GM18517 (cell line): ENCODE measurements around the gene PPWD1.
A peak's percentile ranks its signal among the peaks of the same experiment; 100 is the strongest.
"Not testable (repeated sequence)": the region's sequence is repeated elsewhere in the genome, so short reads cannot be mapped to it uniquely, and the experiment has no call there.

Experiments used
- ATAC-seq: cut with Tn5 transposase; IDR thresholded peaks from one replicate; pipeline ENCODE4 v1.9.1; 2021; ENCODE audit warnings: mild to moderate bottlenecking, moderate library complexity; ENCODE audit not compliant: unreplicated experiment

PPWD1 gene

DNA sequence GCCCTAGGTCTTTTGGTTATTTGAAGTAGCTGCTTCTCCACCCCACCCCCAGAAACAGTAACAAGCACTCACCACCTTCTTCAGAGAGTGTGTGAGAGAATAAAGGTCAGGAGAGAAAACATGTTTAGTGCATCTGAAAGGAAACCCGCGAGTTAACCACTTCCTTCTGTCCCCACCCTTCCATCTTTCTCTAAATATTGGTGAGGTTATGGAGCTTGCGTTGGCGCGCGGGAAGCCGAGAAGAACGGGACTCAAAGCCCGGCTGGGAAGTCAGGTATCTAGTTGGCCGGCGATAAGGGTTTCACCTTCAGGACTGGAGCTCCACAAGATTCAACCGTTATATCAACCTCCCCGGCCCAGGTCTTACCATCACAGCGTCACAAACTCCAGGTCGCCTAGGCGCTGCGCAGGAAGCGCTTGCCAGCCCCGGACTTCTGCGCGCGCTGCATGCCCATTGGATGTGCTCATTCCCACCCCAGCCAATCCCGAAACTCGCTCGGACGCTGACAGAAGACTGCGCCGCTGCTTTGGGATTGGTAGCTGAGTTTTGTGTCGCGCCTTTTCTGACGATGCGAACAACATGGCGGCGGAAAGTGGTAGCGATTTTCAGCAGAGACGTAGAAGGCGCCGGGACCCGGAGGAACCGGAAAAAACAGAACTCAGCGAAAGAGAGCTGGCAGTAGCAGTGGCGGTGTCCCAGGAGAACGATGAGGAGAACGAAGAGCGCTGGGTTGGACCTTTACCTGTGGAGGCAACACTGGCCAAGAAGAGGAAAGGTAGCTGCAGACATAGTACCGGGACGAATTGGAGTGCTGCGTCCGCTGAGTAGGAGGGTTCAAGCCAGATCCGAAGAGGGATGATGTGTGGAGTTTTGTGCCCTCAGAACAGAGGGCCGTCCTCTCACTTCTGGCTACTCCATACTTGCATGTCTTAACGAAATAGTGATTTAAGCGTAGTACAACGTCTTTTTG lies at the start of gene PPWD1, which contains the start of gene CENPK:
Gene PPWD1, plus strand, starts transcription at position 566 of the 971 bp plus-strand sequence. Its CDS starts 15 bp downstream, at position 581.
Gene CENPK, minus strand, starts transcription at position 438 of the 971 bp plus-strand sequence. CDS start 8,261 bp downstream, outside the sequence.
- ATAC-seq: peak; percentile 98

DNA sequence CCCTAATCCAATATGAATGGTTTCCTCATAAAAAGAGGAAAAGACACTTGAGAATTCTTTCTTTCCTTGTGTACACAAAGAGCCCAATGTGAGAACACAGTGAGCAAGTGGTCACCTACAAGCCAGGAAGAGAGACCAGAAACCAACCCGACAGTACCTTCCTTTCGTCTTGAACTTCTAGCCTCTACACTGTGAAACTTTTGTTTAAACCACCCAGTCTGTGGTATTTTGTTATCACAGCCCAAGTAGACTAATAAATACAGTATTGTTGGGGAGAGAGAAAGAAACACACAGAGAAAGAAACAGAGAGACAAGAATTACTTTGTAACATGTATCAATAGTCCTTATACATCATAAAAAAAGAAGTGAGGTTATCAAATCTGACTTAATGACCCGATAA lies 37.4 kb upstream of the PPWD1 start:
- ATAC-seq: no peak

- ATAC-seq: no peak
Observed at GRCh38 chr5:65530904-65531303, 32.2 kb upstream of the PPWD1 start.

DNA sequence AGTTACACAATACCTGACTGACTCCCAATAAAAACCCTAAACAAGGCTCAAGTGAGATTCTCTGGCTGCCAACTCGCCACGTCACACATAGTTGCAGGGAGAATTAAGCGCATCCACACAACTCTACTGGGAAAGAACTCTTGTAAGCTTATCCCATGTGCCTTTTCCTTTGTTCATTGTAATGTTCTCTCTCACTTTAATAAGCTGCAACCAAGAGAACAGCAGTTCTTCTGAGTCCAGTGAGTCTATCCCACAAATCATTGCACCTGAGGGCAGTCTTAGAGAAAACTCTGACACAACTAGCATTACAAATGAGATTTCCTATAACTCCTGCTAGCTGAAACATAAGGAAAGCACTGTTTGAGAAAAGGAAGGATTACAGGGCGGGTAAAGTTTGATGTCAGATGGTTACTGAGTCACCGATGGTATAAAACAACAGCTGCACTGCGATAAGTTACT lies 27.5 kb upstream of the PPWD1 start:
- ATAC-seq: no peak

GRCh38 chr5:65539827-65540226 lies 23.3 kb upstream of the PPWD1 start:
- no peak for ATAC-seq

GRCh38 chr5:65544473-65544872 lies 18.6 kb upstream of the PPWD1 start:
- no peak for ATAC-seq

DNA sequence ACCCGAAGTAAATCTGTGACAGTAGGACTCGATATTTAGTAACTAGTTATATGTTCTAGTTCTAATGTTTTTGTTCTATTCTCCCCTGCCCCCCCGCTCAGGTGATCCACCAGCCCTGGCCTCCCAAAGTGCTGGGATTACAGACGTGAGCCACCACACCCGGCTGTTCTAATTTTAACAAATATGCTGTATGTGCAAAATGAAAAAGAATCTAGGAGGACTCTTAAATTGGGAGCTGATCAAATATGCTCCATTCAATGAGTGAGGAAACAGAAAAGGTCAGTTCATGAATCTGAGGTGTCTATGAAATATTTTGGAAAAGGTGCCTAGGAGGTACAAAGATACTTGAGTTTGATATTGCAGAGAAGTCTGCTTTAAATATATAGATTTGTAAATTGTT lies 17.0 kb upstream of the PPWD1 start:
- ATAC-seq: no peak

DNA sequence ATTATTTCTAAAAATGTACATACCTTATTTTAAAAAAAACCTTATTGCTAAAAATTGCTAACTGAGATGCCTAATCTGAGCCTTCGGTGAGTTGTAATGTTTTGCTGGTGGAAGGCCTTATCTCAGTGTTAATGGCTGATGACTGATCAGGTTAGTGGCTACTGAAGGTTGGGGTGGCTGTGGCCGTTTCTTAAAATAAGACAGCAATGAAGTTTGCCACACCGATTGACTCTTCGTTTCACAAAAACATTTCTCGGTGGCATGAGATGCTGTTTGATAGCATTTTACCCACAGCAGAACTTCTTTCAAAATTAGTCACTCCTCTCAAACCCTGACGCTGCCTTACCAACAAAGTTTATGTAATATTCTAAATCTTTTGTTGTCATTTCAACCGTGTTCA lies 14.8 kb upstream of the PPWD1 start:
- ATAC-seq: no peak

GRCh38 chr5:65553941-65554340 lies 9.2 kb upstream of the PPWD1 start:
- ATAC-seq: no peak

DNA sequence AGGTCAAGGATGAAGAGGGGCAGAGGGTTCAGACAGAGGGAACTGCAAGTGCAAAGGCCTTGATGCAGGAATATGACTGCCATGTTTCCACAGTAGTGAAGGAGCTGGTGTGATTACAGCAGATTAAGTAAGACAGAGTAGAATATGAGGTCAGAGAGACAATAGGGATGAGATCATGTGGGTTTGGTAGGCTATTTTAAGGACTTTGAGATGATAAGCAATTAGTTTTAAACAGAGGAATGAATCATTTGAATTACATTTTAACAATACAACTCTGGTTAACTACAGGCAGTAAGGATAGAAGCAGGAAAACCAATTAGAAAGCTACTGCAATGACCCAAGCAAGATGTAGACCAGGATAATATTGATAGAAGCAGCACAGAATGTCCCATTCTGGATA lies 7.8 kb upstream of the PPWD1 start:
- no peak for ATAC-seq

DNA sequence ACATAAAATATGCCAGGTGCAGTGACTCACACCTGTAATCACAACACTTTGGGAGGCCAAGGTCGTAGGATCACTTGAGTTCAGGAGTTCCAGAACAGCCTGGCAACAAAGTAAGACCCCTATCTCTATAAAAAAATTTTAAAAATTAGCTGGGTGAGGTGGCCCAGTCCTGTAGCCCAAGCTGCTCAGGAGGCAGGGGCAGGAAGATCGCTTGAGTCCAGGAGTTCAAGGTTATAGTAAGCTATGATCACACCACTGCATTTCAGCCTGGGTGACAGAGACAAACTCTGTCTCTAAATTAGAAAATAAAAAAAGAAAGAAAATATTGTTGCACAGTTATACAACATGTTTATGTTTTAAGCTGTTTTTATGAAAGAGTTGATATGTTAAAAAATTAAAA lies 6.9 kb upstream of the PPWD1 start:
- no peak for ATAC-seq

GRCh38 chr5:65556718-65557117 lies 6.4 kb upstream of the PPWD1 start:
- no peak for ATAC-seq

DNA sequence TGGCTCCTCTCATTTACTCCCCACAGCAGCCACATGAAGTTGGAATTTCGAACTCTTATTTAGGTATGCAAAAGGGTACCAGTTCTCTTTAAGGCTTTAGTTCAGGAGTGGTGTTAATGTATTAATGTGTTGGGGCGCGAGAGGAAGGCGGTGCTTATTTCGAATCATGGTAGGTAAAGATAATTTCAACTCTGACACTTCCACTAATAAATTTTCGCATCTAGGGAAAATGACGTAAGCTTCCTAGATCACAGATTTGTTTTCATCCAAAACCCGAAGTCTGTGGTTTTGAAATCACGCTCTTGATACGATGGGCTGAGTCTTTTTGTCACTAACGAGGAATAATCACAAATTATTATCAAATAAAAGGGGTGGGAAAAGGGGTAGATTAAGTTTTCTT lies 681 bp downstream of the PPWD1 start:
- ATAC-seq: no peak

DNA sequence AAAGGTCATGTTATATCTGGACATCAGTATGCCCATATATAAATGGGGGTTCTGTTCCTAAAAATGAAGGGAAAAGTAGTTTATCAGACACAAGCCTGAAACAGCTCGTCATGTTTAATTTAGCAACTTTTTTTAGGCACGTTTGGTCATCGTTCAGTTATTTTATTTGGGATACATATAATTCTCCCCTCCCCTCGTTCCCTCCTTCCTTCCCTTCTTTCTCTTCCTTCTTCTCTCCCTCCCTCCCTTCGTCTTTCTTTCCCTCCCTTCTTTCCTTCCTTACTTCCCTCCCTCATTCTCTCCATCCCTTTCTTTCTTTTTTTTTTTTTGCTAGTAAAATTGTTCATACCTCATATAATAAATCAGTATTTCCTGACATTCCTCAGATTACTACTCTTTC lies 3.4 kb downstream of the PPWD1 start:
- no peak for ATAC-seq

DNA sequence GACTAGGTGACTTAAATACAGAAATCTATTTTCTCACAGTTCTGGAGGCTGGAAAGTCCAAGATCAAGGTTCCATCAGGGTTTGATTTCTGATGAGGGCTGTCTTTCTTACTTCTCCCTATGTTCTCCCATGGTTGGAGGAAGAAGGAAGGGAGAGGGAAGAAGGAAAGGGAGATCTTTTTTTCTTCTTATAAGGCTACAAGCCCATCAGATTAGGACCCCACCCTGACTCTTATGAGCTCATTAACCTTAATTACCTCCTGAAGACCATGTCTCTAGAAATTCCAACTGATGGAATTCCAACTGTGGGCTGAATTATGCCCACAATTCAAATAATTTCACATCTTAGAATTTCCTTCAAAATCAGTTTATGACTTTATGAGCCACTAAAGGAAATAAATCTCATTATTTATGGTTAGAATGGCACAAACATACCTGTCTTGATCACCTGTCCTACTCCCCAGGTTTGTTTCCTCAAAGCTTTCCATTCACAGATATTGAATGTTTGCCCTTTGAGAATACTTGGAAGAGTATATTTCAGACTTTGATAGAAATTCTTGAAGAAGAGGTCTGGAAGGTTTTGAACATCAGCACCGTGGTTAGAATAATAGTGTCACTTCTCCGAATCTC lies 7.6 kb downstream of the PPWD1 start:
- no peak for ATAC-seq

DNA sequence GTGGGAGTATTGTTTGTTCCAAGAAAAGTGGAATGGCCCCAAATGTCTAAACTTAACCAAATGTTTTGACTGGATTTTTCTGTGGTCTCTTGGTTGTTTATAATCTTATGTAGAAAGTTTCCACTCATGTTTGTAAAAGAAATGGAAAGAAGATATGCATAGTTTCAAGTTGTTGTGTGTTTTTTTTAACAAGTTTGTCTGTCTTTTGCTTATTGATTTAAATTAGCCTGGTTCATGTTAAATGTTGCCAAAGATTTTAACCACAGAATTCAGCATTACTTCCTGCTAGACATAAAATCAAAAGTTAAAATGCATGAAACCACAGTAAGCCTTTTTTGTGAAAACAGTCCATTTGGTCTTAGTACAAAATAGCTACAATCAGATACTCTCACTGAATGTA lies 14.0 kb downstream of the PPWD1 start:
- ATAC-seq: no peak

DNA sequence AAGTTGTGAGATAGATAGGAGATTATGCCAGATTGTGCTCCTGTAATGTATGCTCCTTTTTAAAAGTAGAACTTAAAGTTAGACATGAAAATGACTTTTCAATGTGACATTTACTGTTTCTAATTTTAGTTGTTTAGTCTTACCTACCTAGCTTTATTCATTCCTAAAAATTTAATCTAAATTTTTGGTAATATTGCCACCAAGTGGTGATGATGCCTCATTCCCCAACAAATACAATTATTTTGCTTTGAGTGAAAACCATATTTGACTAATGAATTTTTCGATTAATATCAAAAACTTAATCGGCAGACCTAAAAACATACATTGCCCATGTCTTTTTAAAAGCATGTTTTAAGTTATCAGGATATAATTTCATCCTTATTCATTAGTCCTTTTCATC lies 25.6 kb downstream of the PPWD1 start:
- ATAC-seq: no peak

DNA sequence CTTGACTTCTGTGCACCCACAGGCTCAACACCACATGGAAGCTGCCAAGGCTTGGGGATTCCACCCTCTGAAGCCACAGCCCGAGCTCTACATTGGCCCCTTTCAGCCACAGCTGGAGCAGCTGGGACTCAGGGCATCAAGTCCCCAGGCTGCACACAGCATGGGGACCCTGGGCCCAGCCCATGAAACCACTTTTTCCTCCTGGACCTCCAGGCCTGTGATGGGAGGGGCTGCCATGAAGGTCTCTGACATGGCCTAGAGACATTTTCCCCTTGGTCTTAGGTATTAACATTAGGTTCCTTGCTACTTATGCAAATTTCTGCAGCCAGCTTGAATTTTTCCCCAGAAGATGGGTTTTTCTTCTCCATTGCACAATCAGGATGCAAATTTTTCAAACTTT lies 38.7 kb downstream of the PPWD1 start:
- ATAC-seq: not testable (repeated sequence)

DNA sequence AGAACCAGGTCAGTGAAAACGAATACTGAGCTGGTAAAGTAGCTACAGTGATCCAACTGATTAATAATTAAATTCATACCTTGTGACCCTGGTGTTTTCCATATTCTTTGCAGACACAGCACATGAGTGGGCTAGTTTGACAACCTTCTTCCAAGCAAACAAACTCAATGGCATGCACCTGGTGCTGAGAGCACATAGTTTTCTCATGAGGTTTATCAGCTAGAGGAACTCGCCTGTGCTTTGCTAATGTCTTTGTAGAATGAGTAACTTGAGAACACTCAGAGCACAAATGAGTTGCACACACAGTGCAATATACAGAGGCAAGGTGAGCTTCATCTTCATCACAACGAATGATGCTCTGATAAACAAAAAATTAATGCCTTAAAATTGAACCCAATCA lies 48.4 kb downstream of the PPWD1 start:
- ATAC-seq: no peak

DNA sequence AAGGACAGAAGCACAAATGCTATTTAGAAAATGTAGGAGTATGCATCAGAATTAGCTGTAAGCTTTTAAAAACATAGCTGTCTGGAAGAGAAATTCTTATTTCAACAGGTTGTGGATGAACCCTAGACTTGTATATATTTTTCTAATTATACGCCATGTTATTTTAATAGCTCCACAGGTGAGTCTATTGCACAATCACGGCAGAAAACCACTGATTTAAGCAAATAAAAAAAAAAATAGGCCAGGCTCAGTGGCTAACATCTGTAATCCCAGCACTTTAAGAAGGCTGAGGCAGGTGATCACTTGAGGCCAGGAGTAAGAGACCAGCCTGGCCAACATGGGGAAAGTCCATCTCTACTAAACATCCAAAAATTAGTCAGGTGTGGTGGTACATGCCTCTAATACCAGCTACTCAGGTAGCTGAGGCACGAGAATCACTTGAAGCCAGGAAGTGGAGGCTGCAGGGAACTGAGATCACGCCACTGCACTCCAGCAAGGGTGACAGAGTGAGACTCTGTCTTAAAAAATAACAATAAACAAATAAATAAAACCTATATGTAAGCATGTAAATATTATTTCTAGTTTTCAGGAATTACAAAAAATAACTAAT lies 49.3 kb downstream of the PPWD1 start:
- no peak for ATAC-seq

DNA sequence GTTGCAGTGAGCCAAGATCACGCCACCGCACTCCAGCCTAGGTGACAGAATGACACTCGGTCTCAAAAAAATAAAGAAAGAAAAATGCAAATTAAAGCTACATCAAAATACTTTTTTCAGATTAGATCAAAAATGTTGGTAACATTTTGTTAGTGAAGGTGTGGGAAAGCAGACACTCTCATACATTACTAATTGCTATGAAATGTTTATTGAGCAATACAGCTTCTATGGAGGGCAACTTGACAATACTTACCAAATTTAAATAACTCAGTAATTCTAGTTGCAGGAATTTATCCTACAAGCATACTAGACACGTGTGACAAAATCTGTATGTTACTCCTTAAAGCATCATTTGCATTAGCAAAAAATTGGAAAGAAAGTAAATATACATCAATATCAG lies 56.9 kb downstream of the PPWD1 start:
- no peak for ATAC-seq

DNA sequence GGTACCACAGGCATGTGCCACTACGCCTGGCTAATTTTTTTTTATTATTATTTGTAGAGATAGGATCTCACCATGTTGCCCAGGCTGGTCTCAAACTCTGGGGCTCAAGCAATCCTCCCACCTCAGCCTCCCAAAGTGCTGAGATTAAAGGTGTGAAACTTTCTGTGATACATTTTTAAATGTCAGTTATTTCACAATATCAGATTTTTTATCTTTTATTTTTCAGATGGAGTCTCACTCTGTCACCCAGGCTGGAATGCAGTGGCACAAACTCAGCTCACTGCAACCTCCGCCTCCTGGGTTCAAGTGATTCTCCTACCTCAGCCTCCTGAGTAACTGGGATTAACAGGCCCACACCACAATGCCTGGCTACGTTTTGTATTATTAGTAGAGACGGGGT lies 58.9 kb downstream of the PPWD1 start:
- ATAC-seq: not testable (repeated sequence)
